ENCODE data around the gene AGRN. TPM values are rescaled to one million over a fixed set of nuclear protein-coding genes. Genes with fewer than 3 reads are reported as not detected.

The AGRN gene
- total RNA-seq, 4 donors from 2014 or later = 17.0 to 31.6 (median 22.6) TPM

GRCh38 chr1:1033731-1034438 is 14.0 kb downstream of the AGRN start:
- intact Hi-C loops (cut with DNase I) = loop anchor here (5.0 kb wide), 1 partner anchor 258 kb away; no protein-coding TSS in a partner anchor
- Histone ChIP-seq H3K36me3 (peaks cover 0 to 6% (median 0%) of the 10 kb centered on the region in 4 donors), H3K9me3 (no peaks in the 10 kb centered on the region), H3K27ac (replicated peaks in 1 of 4) (no peak overlapping the region), H3K4me1 (peaks cover 19 to 35% (median 27%) of the 10 kb centered on the region in 4 donors), H3K4me3 (peak overlapping the region; percentile 54 to 69 (median 56)), H3K27me3 (peaks cover 10 to 58% (median 13%) of the 10 kb centered on the region in 4 donors)
- no peak for DNase-seq (ENCODE audit: extremely low spot score)
- 23% methylated on average over 28 of the region's 71 CpGs for WGBS
- TF ChIP-seq EP300 (IDR thresholded peaks at IDR 0.05) (no peak), CTCF (IDR thresholded peaks at IDR 0.05) (no peak), POLR2A (IDR thresholded peaks at IDR 0.05; ENCODE audit: low read depth) (no peak), POLR2AphosphoS5 (IDR thresholded peaks at IDR 0.05) (no peak)

DNA sequence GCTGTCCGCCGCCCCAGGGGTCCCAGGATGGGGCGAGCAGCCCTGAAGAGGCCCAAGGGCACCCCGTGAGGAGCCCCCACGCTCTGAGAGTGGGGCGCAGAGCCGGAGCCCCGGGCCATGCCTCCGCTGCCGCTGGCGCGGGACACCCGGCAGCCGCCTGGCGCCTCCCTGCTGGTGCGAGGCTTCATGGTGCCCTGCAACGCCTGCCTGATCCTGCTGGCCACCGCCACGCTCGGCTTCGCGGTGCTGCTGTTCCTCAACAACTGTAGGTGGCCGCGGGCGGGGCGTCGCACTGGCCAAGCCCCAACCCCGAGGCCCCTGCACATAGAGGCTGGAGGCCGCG is 14.5 kb downstream of the AGRN start:
- intact Hi-C loops (cut with DNase I) = loop anchor here (5.0 kb wide), 1 partner anchor 258 kb away; no protein-coding TSS in a partner anchor

GRCh38 chr1:1035291-1035943 is 15.5 kb downstream of the AGRN start:
- Histone ChIP-seq H3K4me3 (no peak overlapping the region), H3K27me3 (peaks cover 10 to 58% (median 13%) of the 10 kb centered on the region in 4 donors), H3K4me1 (peaks cover 32 to 49% (median 41%) of the 10 kb centered on the region in 4 donors), H3K9me3 (no peaks in the 10 kb centered on the region), H3K36me3 (peaks cover 0 to 6% (median 0%) of the 10 kb centered on the region in 4 donors), H3K27ac (replicated peaks in 1 of 4) (no peak overlapping the region)
- intact Hi-C loops (cut with DNase I) = no loop called here
- DNase-seq (ENCODE audit: extremely low spot score) = no peak
- TF ChIP-seq POLR2AphosphoS5 (IDR thresholded peaks at IDR 0.05) (no peak), EP300 (IDR thresholded peaks at IDR 0.05) (no peak), POLR2A (IDR thresholded peaks at IDR 0.05; ENCODE audit: low read depth) (no peak), CTCF (IDR thresholded peaks at IDR 0.05) (no peak)
- 95% methylated on average over 19 of the region's 19 CpGs for WGBS

More for the DNA sequence above, 14.5 kb downstream of the AGRN start:
- Histone ChIP-seq H3K4me1 (peaks cover 22 to 39% (median 31%) of the 10 kb centered on the region in 4 donors), H3K27me3 (peaks cover 10 to 58% (median 13%) of the 10 kb centered on the region in 4 donors), H3K9me3 (no peaks in the 10 kb centered on the region), H3K36me3 (peaks cover 0 to 6% (median 0%) of the 10 kb centered on the region in 4 donors), H3K4me3 (peak overlapping the region in 2 of 4 donors; percentile 55 to 69), H3K27ac (replicated peaks in 1 of 4) (no peak overlapping the region)
- TF ChIP-seq POLR2AphosphoS5 (IDR thresholded peaks at IDR 0.05) (no peak), POLR2A (IDR thresholded peaks at IDR 0.05; ENCODE audit: low read depth) (no peak), CTCF (IDR thresholded peaks at IDR 0.05) (no peak), EP300 (IDR thresholded peaks at IDR 0.05) (no peak)
- no CpG with 5 or more reads among the region's 30 CpGs for WGBS
- DNase-seq (ENCODE audit: extremely low spot score) = no peak

- Histone ChIP-seq H3K4me3 (no peak overlapping the region), H3K9me3 (no peaks in the 10 kb centered on the region), H3K4me1 (peaks cover 31 to 48% (median 40%) of the 10 kb centered on the region in 4 donors), H3K27ac (replicated peaks in 1 of 4) (no peak overlapping the region), H3K36me3 (peaks cover 0 to 6% (median 0%) of the 10 kb centered on the region in 4 donors), H3K27me3 (peaks cover 5 to 44% (median 13%) of the 10 kb centered on the region in 4 donors)
- DNase-seq (ENCODE audit: extremely low spot score) = no peak
- 77% methylated on average over 11 of the region's 30 CpGs for WGBS
- intact Hi-C loops (cut with DNase I) = no loop called here
- TF ChIP-seq POLR2A (IDR thresholded peaks at IDR 0.05; ENCODE audit: low read depth) = no peak
- no peak for TF ChIP-seq EP300 (IDR thresholded peaks at IDR 0.05)
- TF ChIP-seq POLR2AphosphoS5 (IDR thresholded peaks at IDR 0.05) = no peak
- TF ChIP-seq CTCF (IDR thresholded peaks at IDR 0.05) = no peak
Measured at GRCh38 chr1:1037366-1038327, 17.7 kb downstream of the AGRN start.

All from esophagus muscularis mucosa (tissue), 4 donors.